Measurements from ENCODE around the gene IL3. TPM values are rescaled to one million over a fixed set of nuclear protein-coding genes. Genes with fewer than 3 reads are reported as not detected.

Gene IL3
- total RNA-seq, 1 experiment from 2014 or later = not detected

GRCh38 chr5:132026516-132027008 lies 33.9 kb upstream of the IL3 start:
- intact Hi-C loops (cut with micrococcal nuclease; ENCODE audit: unreplicated experiment) (no loop called here), in situ Hi-C loops (cut with HindIII; ENCODE audit: low pct_unique_long_range_greater_than_20kb, low sequenced_read_pairs) (no loop called here)
- TF ChIP-seq, protein P1, sequence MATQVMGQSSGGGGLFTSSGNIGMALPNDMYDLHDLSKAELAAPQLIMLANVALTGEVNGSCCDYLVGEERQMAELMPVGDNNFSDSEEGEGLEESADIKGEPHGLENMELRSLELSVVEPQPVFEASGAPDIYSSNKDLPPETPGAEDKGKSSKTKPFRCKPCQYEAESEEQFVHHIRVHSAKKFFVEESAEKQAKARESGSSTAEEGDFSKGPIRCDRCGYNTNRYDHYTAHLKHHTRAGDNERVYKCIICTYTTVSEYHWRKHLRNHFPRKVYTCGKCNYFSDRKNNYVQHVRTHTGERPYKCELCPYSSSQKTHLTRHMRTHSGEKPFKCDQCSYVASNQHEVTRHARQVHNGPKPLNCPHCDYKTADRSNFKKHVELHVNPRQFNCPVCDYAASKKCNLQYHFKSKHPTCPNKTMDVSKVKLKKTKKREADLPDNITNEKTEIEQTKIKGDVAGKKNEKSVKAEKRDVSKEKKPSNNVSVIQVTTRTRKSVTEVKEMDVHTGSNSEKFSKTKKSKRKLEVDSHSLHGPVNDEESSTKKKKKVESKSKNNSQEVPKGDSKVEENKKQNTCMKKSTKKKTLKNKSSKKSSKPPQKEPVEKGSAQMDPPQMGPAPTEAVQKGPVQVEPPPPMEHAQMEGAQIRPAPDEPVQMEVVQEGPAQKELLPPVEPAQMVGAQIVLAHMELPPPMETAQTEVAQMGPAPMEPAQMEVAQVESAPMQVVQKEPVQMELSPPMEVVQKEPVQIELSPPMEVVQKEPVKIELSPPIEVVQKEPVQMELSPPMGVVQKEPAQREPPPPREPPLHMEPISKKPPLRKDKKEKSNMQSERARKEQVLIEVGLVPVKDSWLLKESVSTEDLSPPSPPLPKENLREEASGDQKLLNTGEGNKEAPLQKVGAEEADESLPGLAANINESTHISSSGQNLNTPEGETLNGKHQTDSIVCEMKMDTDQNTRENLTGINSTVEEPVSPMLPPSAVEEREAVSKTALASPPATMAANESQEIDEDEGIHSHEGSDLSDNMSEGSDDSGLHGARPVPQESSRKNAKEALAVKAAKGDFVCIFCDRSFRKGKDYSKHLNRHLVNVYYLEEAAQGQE (IDR thresholded peaks at IDR 0.05; ENCODE audit: insufficient read depth in 1 of 2, low read depth in 2 of 2, low read length in 1 of 2) = no peak
- TF ChIP-seq SIN3A (IDR thresholded peaks at IDR 0.05; ENCODE audit: borderline replicate concordance, insufficient read depth, low read depth, low read length) = no peak
- TF ChIP-seq POLR2AphosphoS5 (IDR thresholded peaks at IDR 0.05; ENCODE audit: low read depth, low read length) = no peak
- no peak for TF ChIP-seq TCF7L2 (IDR thresholded peaks at IDR 0.05; ENCODE audit: low read depth, low read length)
- TF ChIP-seq, protein P2, sequence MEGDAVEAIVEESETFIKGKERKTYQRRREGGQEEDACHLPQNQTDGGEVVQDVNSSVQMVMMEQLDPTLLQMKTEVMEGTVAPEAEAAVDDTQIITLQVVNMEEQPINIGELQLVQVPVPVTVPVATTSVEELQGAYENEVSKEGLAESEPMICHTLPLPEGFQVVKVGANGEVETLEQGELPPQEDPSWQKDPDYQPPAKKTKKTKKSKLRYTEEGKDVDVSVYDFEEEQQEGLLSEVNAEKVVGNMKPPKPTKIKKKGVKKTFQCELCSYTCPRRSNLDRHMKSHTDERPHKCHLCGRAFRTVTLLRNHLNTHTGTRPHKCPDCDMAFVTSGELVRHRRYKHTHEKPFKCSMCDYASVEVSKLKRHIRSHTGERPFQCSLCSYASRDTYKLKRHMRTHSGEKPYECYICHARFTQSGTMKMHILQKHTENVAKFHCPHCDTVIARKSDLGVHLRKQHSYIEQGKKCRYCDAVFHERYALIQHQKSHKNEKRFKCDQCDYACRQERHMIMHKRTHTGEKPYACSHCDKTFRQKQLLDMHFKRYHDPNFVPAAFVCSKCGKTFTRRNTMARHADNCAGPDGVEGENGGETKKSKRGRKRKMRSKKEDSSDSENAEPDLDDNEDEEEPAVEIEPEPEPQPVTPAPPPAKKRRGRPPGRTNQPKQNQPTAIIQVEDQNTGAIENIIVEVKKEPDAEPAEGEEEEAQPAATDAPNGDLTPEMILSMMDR (IDR thresholded peaks at IDR 0.05) = no peak
- Histone ChIP-seq H3K36me3 (ENCODE audit: control insufficient read depth, insufficient read depth, low read length) (no peaks in the 10 kb centered on the region), H3K9me3 (ENCODE audit: control insufficient read depth, insufficient read depth, low read depth, low read length) (no peaks in the 10 kb centered on the region), H3K27me3 (ENCODE audit: control insufficient read depth, insufficient read depth, low read length) (peaks cover 3% of the 10 kb centered on the region; the same call in 1 of the 2 replicates), H3K4me1 (ENCODE audit: control insufficient read depth, insufficient read depth, low read length) (no peaks in the 10 kb centered on the region), H3K4me3 (ENCODE audit: low read depth in 2 of 2, low read length in 2 of 2) (no peak overlapping the region), H3K27ac (ENCODE audit: low read length) (no peak overlapping the region)
- ATAC-seq (no peak), DNase-seq (ENCODE audit: low read depth, low spot score) (no peak)
- BruUV-seq (replicated peaks) = no TSS peak
- ChIA-PET POLR2A (no interaction called here), CTCF (no interaction called here)

DNA sequence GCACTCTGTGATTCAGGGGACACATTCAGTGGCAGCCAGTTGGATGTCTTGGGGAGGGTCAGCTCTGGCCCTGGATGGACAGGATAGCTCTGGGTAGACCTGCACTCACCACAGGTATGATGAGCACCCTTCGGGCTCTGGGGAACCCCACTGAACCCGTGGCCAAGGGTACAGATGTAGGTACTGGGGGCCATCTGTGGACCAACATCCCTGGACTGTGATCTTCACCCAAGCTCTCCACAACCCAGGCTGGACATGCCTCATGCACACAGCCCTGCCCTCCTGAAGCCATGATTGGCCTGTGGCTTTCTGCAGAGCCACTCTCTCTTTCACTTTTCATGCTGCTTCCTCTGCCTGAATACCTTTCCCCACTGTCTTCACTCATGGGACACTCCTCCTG lies 33.4 kb upstream of the IL3 start:
- Histone ChIP-seq H3K27me3 (ENCODE audit: control insufficient read depth, insufficient read depth, low read length) (peaks cover 3% of the 10 kb centered on the region; the same call in 1 of the 2 replicates), H3K36me3 (ENCODE audit: control insufficient read depth, insufficient read depth, low read length) (no peaks in the 10 kb centered on the region), H3K4me3 (ENCODE audit: low read depth in 2 of 2, low read length in 2 of 2) (no peak overlapping the region), H3K9me3 (ENCODE audit: control insufficient read depth, insufficient read depth, low read depth, low read length) (no peaks in the 10 kb centered on the region), H3K4me1 (ENCODE audit: control insufficient read depth, insufficient read depth, low read length) (no peaks in the 10 kb centered on the region), H3K27ac (ENCODE audit: low read length) (no peak overlapping the region)
- BruUV-seq (replicated peaks) = no TSS peak
- intact Hi-C loops (cut with micrococcal nuclease; ENCODE audit: unreplicated experiment) = no loop called here
- ChIA-PET POLR2A (no interaction called here), CTCF (no interaction called here)
- TF ChIP-seq, protein P1 (IDR thresholded peaks at IDR 0.05; ENCODE audit: insufficient read depth in 1 of 2, low read depth in 2 of 2, low read length in 1 of 2) = no peak
- TF ChIP-seq SIN3A (IDR thresholded peaks at IDR 0.05; ENCODE audit: borderline replicate concordance, insufficient read depth, low read depth, low read length) = no peak
- TF ChIP-seq, protein P2 (IDR thresholded peaks at IDR 0.05) = no peak
- TF ChIP-seq POLR2AphosphoS5 (IDR thresholded peaks at IDR 0.05; ENCODE audit: low read depth, low read length) = no peak
- TF ChIP-seq TCF7L2 (IDR thresholded peaks at IDR 0.05; ENCODE audit: low read depth, low read length) = no peak
- ATAC-seq = no peak
- in situ Hi-C loops (cut with HindIII; ENCODE audit: low pct_unique_long_range_greater_than_20kb, low sequenced_read_pairs) = no loop called here
- DNase-seq (ENCODE audit: low read depth, low spot score) = no peak

Measured in Panc1 (cell line).